GM23338 (cell line): Measurements from ENCODE around the gene PLEKHG2. TPM values are rescaled to one million over a fixed set of nuclear protein-coding genes. Genes with fewer than 3 reads are reported as not detected.

ENCODE experiments used
- ATAC-seq: fragments of 200-7000 bp; cut with Tn5 transposase; 3 replicates; pipeline ENCODE4 v1.9.1; 2020
- DNase-seq: peaks from one replicate; pipeline ENCODE4 v3.0.0-alpha.2; 2015; ENCODE audit warnings: low spot score
- H2AFZ ChIP-seq: fragments of 200-600 bp; sonication (generic); 2 replicates; pipeline ENCODE4 v1.8.0; 2016; ENCODE audit warnings: antibody characterized with exemption, mild to moderate bottlenecking, moderate library complexity
- H3F3A ChIP-seq: fragments of 200-600 bp; sonication (generic); replicated peaks from 2 replicates; pipeline ENCODE4 v1.8.0; 2017; ENCODE audit warnings: antibody characterized with exemption, mixed run types, low read depth
- H3K27ac ChIP-seq: fragments of 200-600 bp; sonication (generic); 2 replicates; pipeline ENCODE4 v1.6.1; 2016; ENCODE audit warnings: low read depth
- H3K27me3 ChIP-seq: fragments of 200-600 bp; sonication (generic); 2 replicates; pipeline ENCODE4 v1.8.0; 2016; ENCODE audit warnings: mild to moderate bottlenecking, mixed run types, moderate library complexity; ENCODE audit not compliant: insufficient read depth
- H3K36me3 ChIP-seq: fragments of 200-600 bp; sonication (generic); 2 replicates; pipeline ENCODE4 v1.8.0; 2016; ENCODE audit warnings: mild to moderate bottlenecking; ENCODE audit not compliant: insufficient read depth
- H3K4me1 ChIP-seq: fragments of 200-600 bp; sonication (generic); 2 replicates; pipeline ENCODE4 v1.8.0; 2016; ENCODE audit warnings: mild to moderate bottlenecking, moderate library complexity; ENCODE audit not compliant: insufficient read depth
- H3K4me2 ChIP-seq: fragments of 200-600 bp; sonication (generic); 2 replicates; pipeline ENCODE4 v1.7.1; 2017; ENCODE audit warnings: mixed run types
- H3K4me3 ChIP-seq: fragments of 200-600 bp; sonication (generic); 2 replicates; pipeline ENCODE4 v1.6.1; 2016; ENCODE audit warnings: mixed run types
- H3K79me2 ChIP-seq: fragments of 200-600 bp; sonication (generic); replicated peaks from 2 replicates; pipeline ENCODE4 v1.8.0; 2017; ENCODE audit warnings: mild to moderate bottlenecking; ENCODE audit not compliant: insufficient read depth
- H3K9me2 ChIP-seq: fragments of 200-600 bp; sonication (generic); 2 replicates; pipeline ENCODE4 v1.8.0; 2017; ENCODE audit not compliant: insufficient read depth
- H4K20me1 ChIP-seq: fragments of 200-600 bp; sonication (generic); replicated peaks from 2 replicates; pipeline ENCODE4 v1.8.0; 2017; ENCODE audit warnings: mild to moderate bottlenecking; ENCODE audit not compliant: insufficient read depth
- H3K27ac Mint-ChIP-seq: 2 replicates; pipeline ENCODE4 v1.8.0; 2020; ENCODE audit warnings: inconsistent platforms, mild to moderate bottlenecking, moderate library complexity, mixed read lengths
- H3K27me3 Mint-ChIP-seq: 3 replicates; pipeline ENCODE4 v1.8.0; 2022; ENCODE audit warnings: low read depth, mild to moderate bottlenecking, moderate library complexity, mixed read lengths, inconsistent platforms; ENCODE audit not compliant: insufficient read depth, poor library complexity
- H3K36me3 Mint-ChIP-seq: 3 replicates; pipeline ENCODE4 v1.8.0; 2021; ENCODE audit warnings: low read depth, mild to moderate bottlenecking, inconsistent platforms, moderate library complexity, mixed read lengths
- H3K4me1 Mint-ChIP-seq: 3 replicates; pipeline ENCODE4 v1.8.0; 2020; ENCODE audit warnings: mild to moderate bottlenecking, inconsistent platforms, mixed read lengths
- H3K4me3 Mint-ChIP-seq: 3 replicates; pipeline ENCODE4 v1.8.0; 2021; ENCODE audit warnings: moderate library complexity, mild to moderate bottlenecking, inconsistent platforms, mixed read lengths
- H3K9me3 Mint-ChIP-seq: 3 replicates; pipeline ENCODE4 v1.8.0; 2020; ENCODE audit warnings: moderate library complexity, mild to moderate bottlenecking, inconsistent platforms, mixed read lengths
- CREB1 ChIP-seq: fragments of 250-450 bp; sonication (Bioruptor Pico); IDR thresholded peaks from 2 replicates; pipeline ENCODE4 v1.5.0; 2020; ENCODE audit warnings: low read depth, mild to moderate bottlenecking, moderate library complexity
- CTCF ChIP-seq, 2 experiments: fragments of 200-600 bp in 1 of 2; sonication (generic) in 1 of 2; conservative IDR thresholded peaks; 2 replicates each; pipeline versions ENCODE4 v1.5.1 to v1.6.1; 2016 to 2017; ENCODE audit warnings: antibody characterized with exemption in 2 of 2, low read depth in 2 of 2, mild to moderate bottlenecking in 2 of 2, moderate library complexity in 1 of 2
- ETS1 ChIP-seq: IDR thresholded peaks from 2 replicates; pipeline ENCODE4 v1.6.1; 2016; ENCODE audit warnings: antibody characterized with exemption
- EZH2 ChIP-seq: fragments of 200-600 bp; sonication (generic); IDR thresholded peaks from one replicate; pipeline ENCODE4 v1.8.0; 2017; ENCODE audit warnings: antibody characterized with exemption, mild to moderate bottlenecking, low read depth; ENCODE audit not compliant: unreplicated experiment
- EZH2phosphoT487 ChIP-seq: fragments of 200-600 bp; sonication (generic); IDR thresholded peaks from one replicate; pipeline ENCODE4 v1.8.1; 2018; ENCODE audit warnings: antibody characterized with exemption; ENCODE audit not compliant: unreplicated experiment
- JUNB ChIP-seq: IDR thresholded peaks from one replicate; pipeline ENCODE4 v1.6.1; 2016; ENCODE audit warnings: antibody characterized with exemption; ENCODE audit not compliant: unreplicated experiment
- NANOG ChIP-seq: IDR thresholded peaks from 2 replicates; pipeline ENCODE4 v1.6.1; 2016; ENCODE audit warnings: antibody characterized with exemption, borderline replicate concordance
- POLR2AphosphoS5 ChIP-seq: IDR thresholded peaks from 2 replicates; pipeline ENCODE4 v1.6.1; 2016; ENCODE audit warnings: antibody characterized with exemption, low read depth
- REST ChIP-seq: IDR thresholded peaks from one replicate; pipeline ENCODE4 v1.6.1; 2018; ENCODE audit warnings: antibody characterized with exemption; ENCODE audit not compliant: unreplicated experiment
- STAT1 ChIP-seq: IDR thresholded peaks from one replicate; pipeline ENCODE4 v1.6.1; 2016; ENCODE audit warnings: antibody characterized with exemption; ENCODE audit not compliant: unreplicated experiment
- ZNF114 ChIP-seq: fragments of 250-450 bp; sonication (Bioruptor Pico); IDR thresholded peaks from 2 replicates; pipeline ENCODE4 v1.5.0; 2020; ENCODE audit warnings: mild to moderate bottlenecking, moderate library complexity
- ZNF331 ChIP-seq: fragments of 250-450 bp; sonication (Bioruptor Pico); IDR thresholded peaks from 2 replicates; pipeline ENCODE4 v1.5.0; 2020; ENCODE audit warnings: low read depth, mild to moderate bottlenecking, moderate library complexity
- ZNF462 ChIP-seq: fragments of 250-450 bp; sonication (Bioruptor Pico); IDR thresholded peaks from 2 replicates; pipeline ENCODE4 v1.5.0; 2020; ENCODE audit warnings: mild to moderate bottlenecking, moderate library complexity
- polyA plus RNA-seq: library from polyadenylated mRNA; unstranded; fragments of >200 nt; fragmentation: Nextera tagmentation; extraction: Ambion mirVana; gene quantifications from 2 replicates; pipeline ENCODE4 v1.2.1, GENCODE V29; 2016
- total RNA-seq: library from RNA; depleted of rRNA; stranded (reverse); fragments of >200 nt; shearing (Covaris generic); gene quantifications from 2 replicates; pipeline ENCODE4 v1.2.3, GENCODE V29; 2014

The PLEKHG2 gene
- total and polyA plus RNA-seq, 2 experiments from 2014 or later: 15.5 to 41.3 TPM

GRCh38 chr19:39416152-39417120 is 4.0 kb downstream of the PLEKHG2 start:
- no peak overlapping the region for H3K4me3 Mint-ChIP-seq
- no peak overlapping the region for H3K27ac Mint-ChIP-seq
- Histone ChIP-seq H3K27ac (no peak overlapping the region), H3K36me3 (peaks cover 11% of the 10 kb centered on the region; the same call in 1 of the 2 replicates), H4K20me1 (peaks cover 14% of the 10 kb centered on the region; the same call in 1 of the 2 replicates), H2AFZ (no peak overlapping the region), H3F3A (peaks cover 24% of the 10 kb centered on the region), H3K79me2 (peaks cover 15% of the 10 kb centered on the region), H3K9me2 (no peaks in the 10 kb centered on the region), H3K4me1 (peaks cover 14% of the 10 kb centered on the region), H3K27me3 (no peaks in the 10 kb centered on the region), H3K4me3 (no peak overlapping the region), H3K4me2 (no peak overlapping the region)
- H3K9me3 Mint-ChIP-seq: peaks cover 4% of the 10 kb centered on the region; the same call in 2 of the 3 replicates
- peaks cover 17% of the 10 kb centered on the region for H3K27me3 Mint-ChIP-seq
- TF ChIP-seq EZH2 (no peak), CREB1 (no peak), ZNF462 (CRISPR knock-in tag) (no peak), POLR2AphosphoS5 (no peak), REST (no peak), CTCF (conservative IDR thresholded peaks at IDR 0.05; ENCODE audit: low read depth in 2 of 2) (no peak), ZNF114 (CRISPR knock-in tag) (no peak), EZH2phosphoT487 (no peak), NANOG (no peak), JUNB (no peak), STAT1 (no peak), ETS1 (no peak), ZNF331 (CRISPR knock-in tag) (no peak)
- H3K4me1 Mint-ChIP-seq: peaks cover 20% of the 10 kb centered on the region
- ATAC-seq (no peak), DNase-seq (no peak)
- peaks cover 56% of the 10 kb centered on the region for H3K36me3 Mint-ChIP-seq
